ENCODE measurements around the gene XDH. TPM values are rescaled to one million over a fixed set of nuclear protein-coding genes. Genes with fewer than 3 reads are reported as not detected.

XDH gene
- total RNA-seq, 1 experiment from 2014 or later = 0.08 TPM

DNA sequence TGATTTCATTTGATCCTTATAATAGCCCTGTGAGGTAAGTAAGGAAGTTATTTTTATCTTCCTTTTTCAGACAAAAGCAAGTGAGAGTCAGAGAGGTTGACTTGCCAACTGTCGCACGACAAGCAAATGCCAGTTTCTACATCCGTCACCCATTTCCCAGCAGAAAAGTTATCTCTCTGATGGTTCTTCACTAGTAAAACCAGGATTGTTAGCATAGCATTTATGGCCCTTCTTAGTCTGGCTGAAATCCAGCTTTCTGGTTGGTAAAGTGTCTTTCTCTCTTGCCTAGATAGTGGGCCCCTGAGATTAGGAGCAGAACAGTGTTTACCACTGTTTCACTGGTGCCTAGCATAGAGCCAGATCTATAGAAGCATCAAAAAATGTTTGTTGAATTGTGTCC is 7.1 kb upstream of the XDH start:
- TF ChIP-seq, protein P1, sequence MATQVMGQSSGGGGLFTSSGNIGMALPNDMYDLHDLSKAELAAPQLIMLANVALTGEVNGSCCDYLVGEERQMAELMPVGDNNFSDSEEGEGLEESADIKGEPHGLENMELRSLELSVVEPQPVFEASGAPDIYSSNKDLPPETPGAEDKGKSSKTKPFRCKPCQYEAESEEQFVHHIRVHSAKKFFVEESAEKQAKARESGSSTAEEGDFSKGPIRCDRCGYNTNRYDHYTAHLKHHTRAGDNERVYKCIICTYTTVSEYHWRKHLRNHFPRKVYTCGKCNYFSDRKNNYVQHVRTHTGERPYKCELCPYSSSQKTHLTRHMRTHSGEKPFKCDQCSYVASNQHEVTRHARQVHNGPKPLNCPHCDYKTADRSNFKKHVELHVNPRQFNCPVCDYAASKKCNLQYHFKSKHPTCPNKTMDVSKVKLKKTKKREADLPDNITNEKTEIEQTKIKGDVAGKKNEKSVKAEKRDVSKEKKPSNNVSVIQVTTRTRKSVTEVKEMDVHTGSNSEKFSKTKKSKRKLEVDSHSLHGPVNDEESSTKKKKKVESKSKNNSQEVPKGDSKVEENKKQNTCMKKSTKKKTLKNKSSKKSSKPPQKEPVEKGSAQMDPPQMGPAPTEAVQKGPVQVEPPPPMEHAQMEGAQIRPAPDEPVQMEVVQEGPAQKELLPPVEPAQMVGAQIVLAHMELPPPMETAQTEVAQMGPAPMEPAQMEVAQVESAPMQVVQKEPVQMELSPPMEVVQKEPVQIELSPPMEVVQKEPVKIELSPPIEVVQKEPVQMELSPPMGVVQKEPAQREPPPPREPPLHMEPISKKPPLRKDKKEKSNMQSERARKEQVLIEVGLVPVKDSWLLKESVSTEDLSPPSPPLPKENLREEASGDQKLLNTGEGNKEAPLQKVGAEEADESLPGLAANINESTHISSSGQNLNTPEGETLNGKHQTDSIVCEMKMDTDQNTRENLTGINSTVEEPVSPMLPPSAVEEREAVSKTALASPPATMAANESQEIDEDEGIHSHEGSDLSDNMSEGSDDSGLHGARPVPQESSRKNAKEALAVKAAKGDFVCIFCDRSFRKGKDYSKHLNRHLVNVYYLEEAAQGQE (IDR thresholded peaks at IDR 0.05; ENCODE audit: insufficient read depth in 1 of 2, low read depth in 2 of 2, low read length in 1 of 2) = no peak
- TF ChIP-seq, protein P2, sequence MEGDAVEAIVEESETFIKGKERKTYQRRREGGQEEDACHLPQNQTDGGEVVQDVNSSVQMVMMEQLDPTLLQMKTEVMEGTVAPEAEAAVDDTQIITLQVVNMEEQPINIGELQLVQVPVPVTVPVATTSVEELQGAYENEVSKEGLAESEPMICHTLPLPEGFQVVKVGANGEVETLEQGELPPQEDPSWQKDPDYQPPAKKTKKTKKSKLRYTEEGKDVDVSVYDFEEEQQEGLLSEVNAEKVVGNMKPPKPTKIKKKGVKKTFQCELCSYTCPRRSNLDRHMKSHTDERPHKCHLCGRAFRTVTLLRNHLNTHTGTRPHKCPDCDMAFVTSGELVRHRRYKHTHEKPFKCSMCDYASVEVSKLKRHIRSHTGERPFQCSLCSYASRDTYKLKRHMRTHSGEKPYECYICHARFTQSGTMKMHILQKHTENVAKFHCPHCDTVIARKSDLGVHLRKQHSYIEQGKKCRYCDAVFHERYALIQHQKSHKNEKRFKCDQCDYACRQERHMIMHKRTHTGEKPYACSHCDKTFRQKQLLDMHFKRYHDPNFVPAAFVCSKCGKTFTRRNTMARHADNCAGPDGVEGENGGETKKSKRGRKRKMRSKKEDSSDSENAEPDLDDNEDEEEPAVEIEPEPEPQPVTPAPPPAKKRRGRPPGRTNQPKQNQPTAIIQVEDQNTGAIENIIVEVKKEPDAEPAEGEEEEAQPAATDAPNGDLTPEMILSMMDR (IDR thresholded peaks at IDR 0.05) = no peak
- TF ChIP-seq SIN3A (IDR thresholded peaks at IDR 0.05; ENCODE audit: borderline replicate concordance, insufficient read depth, low read depth, low read length) = no peak
- TF ChIP-seq POLR2AphosphoS5 (IDR thresholded peaks at IDR 0.05; ENCODE audit: low read depth, low read length) = no peak
- no peak for TF ChIP-seq TCF7L2 (IDR thresholded peaks at IDR 0.05; ENCODE audit: low read depth, low read length)
- H3K27ac ChIP-seq (ENCODE audit: low read length) = no peak overlapping the region
- BruUV-seq (replicated peaks) = no TSS peak
- H3K27me3 ChIP-seq (ENCODE audit: control insufficient read depth, insufficient read depth, low read length) = no peaks in the 10 kb centered on the region
- no peaks in the 10 kb centered on the region for H3K36me3 ChIP-seq (ENCODE audit: control insufficient read depth, insufficient read depth, low read length)
- intact Hi-C loops (cut with micrococcal nuclease; ENCODE audit: unreplicated experiment) (no loop called here), in situ Hi-C loops (cut with HindIII; ENCODE audit: low pct_unique_long_range_greater_than_20kb, low sequenced_read_pairs) (no loop called here)
- CTCF ChIA-PET = no interaction called here
- POLR2A ChIA-PET = no interaction called here
- ATAC-seq = no peak
- DNase-seq (ENCODE audit: low read depth, low spot score) = no peak
- H3K4me3 ChIP-seq (ENCODE audit: low read depth in 2 of 2, low read length in 2 of 2) = no peak overlapping the region
- no peaks in the 10 kb centered on the region for H3K4me1 ChIP-seq (ENCODE audit: control insufficient read depth, insufficient read depth, low read length)
- H3K9me3 ChIP-seq (ENCODE audit: control insufficient read depth, insufficient read depth, low read depth, low read length) = peaks cover 12% of the 10 kb centered on the region; the same call in 1 of the 2 replicates

DNA sequence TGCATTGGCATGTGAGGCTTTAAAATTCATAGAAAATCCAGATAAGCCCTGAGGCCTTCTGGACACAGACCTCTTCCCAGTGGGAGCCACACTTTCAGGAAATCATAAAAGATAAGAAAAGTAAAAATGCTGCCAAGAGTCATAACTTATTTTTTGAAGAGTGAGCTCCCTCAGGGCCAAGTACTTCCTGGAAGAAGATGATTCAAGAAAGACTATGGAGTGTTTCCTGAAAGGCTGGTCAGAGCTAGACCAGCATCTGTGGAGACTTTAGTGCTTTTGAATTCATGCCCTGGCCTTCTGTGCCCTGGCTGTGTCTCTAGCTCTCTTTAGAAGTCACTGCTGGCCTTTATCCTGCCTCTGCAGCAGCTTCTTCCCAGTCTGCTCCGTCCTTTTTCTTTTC is 6.4 kb upstream of the XDH start:
- no peaks in the 10 kb centered on the region for H3K4me1 ChIP-seq (ENCODE audit: control insufficient read depth, insufficient read depth, low read length)
- H3K36me3 ChIP-seq (ENCODE audit: control insufficient read depth, insufficient read depth, low read length) = no peaks in the 10 kb centered on the region
- DNase-seq (ENCODE audit: low read depth, low spot score) (no peak), ATAC-seq (no peak)
- in situ Hi-C loops (cut with HindIII; ENCODE audit: low pct_unique_long_range_greater_than_20kb, low sequenced_read_pairs) = no loop called here
- intact Hi-C loops (cut with micrococcal nuclease; ENCODE audit: unreplicated experiment) = no loop called here
- ChIA-PET CTCF (no interaction called here), POLR2A (no interaction called here)
- no peak overlapping the region for H3K27ac ChIP-seq (ENCODE audit: low read length)
- no TSS peak for BruUV-seq (replicated peaks)
- no peaks in the 10 kb centered on the region for H3K27me3 ChIP-seq (ENCODE audit: control insufficient read depth, insufficient read depth, low read length)
- H3K4me3 ChIP-seq (ENCODE audit: low read depth in 2 of 2, low read length in 2 of 2) = no peak overlapping the region
- TF ChIP-seq, protein P2 (IDR thresholded peaks at IDR 0.05) = no peak
- TF ChIP-seq, protein P1 (IDR thresholded peaks at IDR 0.05; ENCODE audit: insufficient read depth in 1 of 2, low read depth in 2 of 2, low read length in 1 of 2) = no peak
- TF ChIP-seq SIN3A (IDR thresholded peaks at IDR 0.05; ENCODE audit: borderline replicate concordance, insufficient read depth, low read depth, low read length) (no peak), TCF7L2 (IDR thresholded peaks at IDR 0.05; ENCODE audit: low read depth, low read length) (no peak)
- H3K9me3 ChIP-seq (ENCODE audit: control insufficient read depth, insufficient read depth, low read depth, low read length) = peaks cover 12% of the 10 kb centered on the region; the same call in 1 of the 2 replicates

Data from Panc1 (cell line).